ENCODE measurements around the gene RASGEF1C.

Gene RASGEF1C

GRCh38 chr5:180201051-180201987 lies 7.7 kb downstream of the RASGEF1C start:
- ChIA-PET POLR2A (no interaction called here), CTCF (interaction anchor here (1.0 to 2.2 kb wide), 3 partner anchors 10 to 270 kb away, joined by 4 to 10 read pairs (median 9); no protein-coding TSS in a partner anchor)
- DNase-seq (ENCODE audit: extremely low spot score), result peak; percentile 73
- TF ChIP-seq BHLHE40 (IDR thresholded peaks at IDR 0.05; ENCODE audit: borderline replicate concordance) (no peak), HDGF (IDR thresholded peaks at IDR 0.05; ENCODE audit: borderline replicate concordance) (no peak), PKNOX1 (IDR thresholded peaks at IDR 0.05) (no peak), NFRKB (IDR thresholded peaks at IDR 0.05) (no peak), SUZ12 (IDR thresholded peaks at IDR 0.05) (no peak), SP1 (IDR thresholded peaks at IDR 0.05) (no peak), CTBP1 (IDR thresholded peaks at IDR 0.05; ENCODE audit: borderline replicate concordance) (no peak)

DNA sequence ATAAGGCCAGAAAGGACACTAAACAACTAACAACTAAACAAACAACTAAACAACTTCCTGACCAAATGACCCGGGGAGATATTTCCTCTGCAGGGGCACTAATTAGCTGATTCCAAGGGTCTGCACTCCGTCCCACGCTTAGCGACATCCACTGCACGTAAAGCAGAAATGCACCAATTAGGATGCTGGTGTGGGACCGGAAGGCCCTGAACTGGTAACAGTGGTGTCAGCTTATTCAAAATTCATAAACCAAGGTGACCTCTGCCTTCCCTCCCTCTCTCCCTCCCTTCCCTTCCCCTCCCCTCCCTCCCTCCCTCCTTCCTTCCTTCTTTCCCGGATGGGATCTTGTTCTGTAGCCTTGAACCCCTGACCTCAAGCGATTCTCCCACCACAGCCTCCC lies 9.6 kb downstream of the RASGEF1C start:
- TF ChIP-seq PKNOX1 (IDR thresholded peaks at IDR 0.05) (no peak), L3MBTL2 (conservative IDR thresholded peaks at IDR 0.05) (no peak), ARNT (IDR thresholded peaks at IDR 0.05) (no peak), CTBP1 (IDR thresholded peaks at IDR 0.05; ENCODE audit: borderline replicate concordance) (no peak), HDGF (IDR thresholded peaks at IDR 0.05; ENCODE audit: borderline replicate concordance) (no peak)
- no peak for DNase-seq (ENCODE audit: extremely low spot score)
- ChIA-PET POLR2A (no interaction called here), CTCF (no interaction called here)

- CTCF ChIA-PET, result no interaction called here
Measured at GRCh38 chr5:180198208-180198607, 10.8 kb downstream of the RASGEF1C start.

GRCh38 chr5:180197016-180197702 lies 11.9 kb downstream of the RASGEF1C start:
- TF ChIP-seq ZNF384 (IDR thresholded peaks at IDR 0.05) (no peak), SP1 (IDR thresholded peaks at IDR 0.05) (no peak), SUZ12 (IDR thresholded peaks at IDR 0.05) (no peak), ELF4 (IDR thresholded peaks at IDR 0.05) (no peak), ARNT (IDR thresholded peaks at IDR 0.05) (no peak), LEF1 (IDR thresholded peaks at IDR 0.05; ENCODE audit: borderline replicate concordance) (no peak), CTBP1 (IDR thresholded peaks at IDR 0.05; ENCODE audit: borderline replicate concordance) (no peak), FOXK2 (IDR thresholded peaks at IDR 0.05) (no peak), HDGF (IDR thresholded peaks at IDR 0.05; ENCODE audit: borderline replicate concordance) (no peak), BHLHE40 (IDR thresholded peaks at IDR 0.05; ENCODE audit: borderline replicate concordance) (no peak)
- no peak for DNase-seq (ENCODE audit: extremely low spot score)
- ChIA-PET POLR2A (no interaction called here), CTCF (interaction anchor here (0.8 kb wide), 1 partner anchor 18 kb away, joined by 3 read pairs; no protein-coding TSS in a partner anchor)

More at GRCh38 chr5:180198208-180198607, 10.8 kb downstream of the RASGEF1C start:
- POLR2A ChIA-PET, result no interaction called here
- TF ChIP-seq FOXM1 (IDR thresholded peaks at IDR 0.05; ENCODE audit: borderline replicate concordance) (no peak), FOXA1 (IDR thresholded peaks at IDR 0.05) (no peak), L3MBTL2 (conservative IDR thresholded peaks at IDR 0.05) (no peak), SP1 (IDR thresholded peaks at IDR 0.05) (no peak)
- no peak for DNase-seq (ENCODE audit: extremely low spot score)

- ChIA-PET POLR2A (no interaction called here), CTCF (no interaction called here)
- DNase-seq (ENCODE audit: extremely low spot score), result no peak
- no peak for TF ChIP-seq FOXM1 (IDR thresholded peaks at IDR 0.05; ENCODE audit: borderline replicate concordance)
- TF ChIP-seq HDGF (IDR thresholded peaks at IDR 0.05; ENCODE audit: borderline replicate concordance), result no peak
- TF ChIP-seq FOXK2 (IDR thresholded peaks at IDR 0.05), result no peak
- no peak for TF ChIP-seq TARDBP (IDR thresholded peaks at IDR 0.05)
- TF ChIP-seq BHLHE40 (IDR thresholded peaks at IDR 0.05; ENCODE audit: borderline replicate concordance), result no peak
- TF ChIP-seq ZNF384 (IDR thresholded peaks at IDR 0.05), result no peak
- no peak for TF ChIP-seq CTBP1 (IDR thresholded peaks at IDR 0.05; ENCODE audit: borderline replicate concordance)
- TF ChIP-seq FOXA1 (IDR thresholded peaks at IDR 0.05), result no peak
- TF ChIP-seq PKNOX1 (IDR thresholded peaks at IDR 0.05), result no peak
- TF ChIP-seq ELF4 (IDR thresholded peaks at IDR 0.05), result no peak
Measured at GRCh38 chr5:180194410-180195345, 14.3 kb downstream of the RASGEF1C start.
